PC-3 (cell line): ENCODE measurements around the gene ASCL5.

ENCODE experiments used
- EZH2 ChIP-seq: fragments of 300-600 bp; sonication (generic); IDR thresholded peaks from one replicate; pipeline ENCODE4 v1.6.1; 2017; ENCODE audit warnings: antibody characterized with exemption, mild to moderate bottlenecking, low read length; ENCODE audit not compliant: unreplicated experiment
- TF ChIP-seq, protein P1 (sequence below): fragments of 300-600 bp; sonication (generic); conservative IDR thresholded peaks from 2 replicates; pipeline ENCODE4 v1.5.1; 2017; ENCODE audit warnings: antibody characterized with exemption, low read depth, mild to moderate bottlenecking, low read length

DNA sequence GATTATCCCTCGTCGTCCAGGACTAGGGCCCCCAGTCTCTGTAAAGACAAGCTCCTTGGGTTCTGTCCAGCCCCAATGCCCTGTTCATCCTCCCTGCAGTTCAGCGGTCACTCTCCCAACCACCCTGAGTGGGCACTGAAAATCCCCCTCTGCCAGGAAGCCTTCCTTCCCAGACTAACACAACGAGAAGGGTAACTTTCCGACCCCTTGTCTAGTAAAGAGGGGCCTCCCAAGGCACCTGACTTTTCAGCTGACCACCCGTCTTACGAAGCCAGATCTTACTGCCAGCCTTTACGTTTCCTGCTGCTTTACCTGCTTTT, 13.9 kb upstream of the ASCL5 start:
- TF ChIP-seq, protein P1, sequence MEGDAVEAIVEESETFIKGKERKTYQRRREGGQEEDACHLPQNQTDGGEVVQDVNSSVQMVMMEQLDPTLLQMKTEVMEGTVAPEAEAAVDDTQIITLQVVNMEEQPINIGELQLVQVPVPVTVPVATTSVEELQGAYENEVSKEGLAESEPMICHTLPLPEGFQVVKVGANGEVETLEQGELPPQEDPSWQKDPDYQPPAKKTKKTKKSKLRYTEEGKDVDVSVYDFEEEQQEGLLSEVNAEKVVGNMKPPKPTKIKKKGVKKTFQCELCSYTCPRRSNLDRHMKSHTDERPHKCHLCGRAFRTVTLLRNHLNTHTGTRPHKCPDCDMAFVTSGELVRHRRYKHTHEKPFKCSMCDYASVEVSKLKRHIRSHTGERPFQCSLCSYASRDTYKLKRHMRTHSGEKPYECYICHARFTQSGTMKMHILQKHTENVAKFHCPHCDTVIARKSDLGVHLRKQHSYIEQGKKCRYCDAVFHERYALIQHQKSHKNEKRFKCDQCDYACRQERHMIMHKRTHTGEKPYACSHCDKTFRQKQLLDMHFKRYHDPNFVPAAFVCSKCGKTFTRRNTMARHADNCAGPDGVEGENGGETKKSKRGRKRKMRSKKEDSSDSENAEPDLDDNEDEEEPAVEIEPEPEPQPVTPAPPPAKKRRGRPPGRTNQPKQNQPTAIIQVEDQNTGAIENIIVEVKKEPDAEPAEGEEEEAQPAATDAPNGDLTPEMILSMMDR: no peak
- TF ChIP-seq EZH2: no peak
